NCI-H1436 treated with DMSO at 0.1 percent for 48 hours (cell line): Measurements from ENCODE around the gene WDR44.
A peak's percentile ranks its signal among the peaks of the same experiment; 100 is the strongest.
"Not testable (repeated sequence)": the region's sequence is repeated elsewhere in the genome, so short reads cannot be mapped to it uniquely, and the experiment has no call there.

Experiments used
- DNase-seq: peaks from one replicate; lab custom pipeline; 2025; lab: John Stamatoyannopoulos, UW

Gene WDR44

GRCh38 chrX:118356154-118356701 is 10.3 kb downstream of the WDR44 start:
- no peak for DNase-seq

GRCh38 chrX:118360429-118361125 is 14.7 kb downstream of the WDR44 start:
- DNase-seq: no peak

GRCh38 chrX:118364261-118364660 is 18.4 kb downstream of the WDR44 start:
- no peak for DNase-seq

GRCh38 chrX:118367338-118367737 is 21.4 kb downstream of the WDR44 start:
- no peak for DNase-seq

- DNase-seq: no peak
These were observed 22.5 kb downstream of the WDR44 start for GRCh38 chrX:118368398-118368797.

- no peak for DNase-seq
These were observed 25.2 kb downstream of the WDR44 start for GRCh38 chrX:118370921-118371624.

- DNase-seq: peak; percentile 7
These were observed 27.6 kb downstream of the WDR44 start for GRCh38 chrX:118373538-118373937.

- DNase-seq: no peak
These were observed 37.2 kb downstream of the WDR44 start for GRCh38 chrX:118383120-118383519.

GRCh38 chrX:118392716-118393115 is 46.8 kb downstream of the WDR44 start:
- DNase-seq: no peak

GRCh38 chrX:118396113-118396512 is 50.2 kb downstream of the WDR44 start:
- no peak for DNase-seq

GRCh38 chrX:118418811-118419251 is 72.9 kb downstream of the WDR44 start:
- DNase-seq: no peak

- no peak for DNase-seq
These were observed 74.6 kb downstream of the WDR44 start for GRCh38 chrX:118420462-118420861.

- DNase-seq: no peak
These were observed 77.7 kb downstream of the WDR44 start for GRCh38 chrX:118423558-118423957.

- DNase-seq: no peak
These were observed 86.9 kb downstream of the WDR44 start for GRCh38 chrX:118432799-118433198.

GRCh38 chrX:118437283-118437682 is 91.4 kb downstream of the WDR44 start:
- no peak for DNase-seq

GRCh38 chrX:118448273-118448783 is 102.4 kb downstream of the WDR44 start:
- DNase-seq: no peak

GRCh38 chrX:118455013-118455412 is 109.1 kb downstream of the WDR44 start:
- no peak for DNase-seq

- peak; percentile 7 for DNase-seq
These were observed 113.6 kb downstream of the WDR44 start for GRCh38 chrX:118459494-118459893.

- no peak for DNase-seq
These were observed 118.6 kb downstream of the WDR44 start for GRCh38 chrX:118464501-118464900.

- no peak for DNase-seq
These were observed 122.2 kb downstream of the WDR44 start for GRCh38 chrX:118468122-118468521.

GRCh38 chrX:118470721-118471347 is 124.9 kb downstream of the WDR44 start:
- DNase-seq: not testable (repeated sequence)

GRCh38 chrX:118474586-118474985 is 128.7 kb downstream of the WDR44 start:
- no peak for DNase-seq

- no peak for DNase-seq
These were observed 130.0 kb downstream of the WDR44 start for GRCh38 chrX:118475903-118476302.
